BE2C (cell line): Measurements from ENCODE around the gene FAM47E.

ENCODE experiments used
- DNase-seq: peaks from one replicate; pipeline ENCODE4 v3.0.0-alpha.2; 2020
- H3K27me3 ChIP-seq: fragments of 250-450 bp; sonication (Bioruptor Pico); 2 replicates; pipeline ENCODE4 v1.5.1; 2020; ENCODE audit warnings: mild to moderate bottlenecking
- H3K36me3 ChIP-seq: fragments of 250-450 bp; sonication (Bioruptor Pico); 2 replicates; pipeline ENCODE4 v1.5.1; 2020; ENCODE audit warnings: mild to moderate bottlenecking
- H3K4me1 ChIP-seq: fragments of 250-450 bp; sonication (Bioruptor Pico); 2 replicates; pipeline ENCODE4 v1.5.1; 2020
- H3K4me3 ChIP-seq: 2 replicates; pipeline ENCODE4 v1.5.1; 2011; ENCODE audit warnings: low read depth, low read length
- H3K9me3 ChIP-seq: fragments of 250-450 bp; sonication (Bioruptor Pico); 2 replicates; pipeline ENCODE4 v1.5.1; 2020
- CTCF ChIP-seq: IDR thresholded peaks from 2 replicates; pipeline ENCODE4 v1.5.1; 2012; ENCODE audit warnings: mild to moderate bottlenecking, low read depth, low read length

FAM47E gene

GRCh38 chr4:76302826-76303438 is 51.4 kb downstream of the FAM47E start:
- TF ChIP-seq CTCF: no peak
- Histone ChIP-seq H3K9me3 (no peaks in the 10 kb centered on the region), H3K27me3 (no peaks in the 10 kb centered on the region; the same call in 1 of the 2 replicates), H3K4me3 (no peak overlapping the region), H3K4me1 (peaks cover 2% of the 10 kb centered on the region; the same call in 1 of the 2 replicates), H3K36me3 (no peaks in the 10 kb centered on the region)
- DNase-seq: no peak

- DNase-seq: no peak
- no peaks in the 10 kb centered on the region; the same call in 1 of the 2 replicates for H3K27me3 ChIP-seq
- H3K9me3 ChIP-seq: no peaks in the 10 kb centered on the region
- no peak for TF ChIP-seq CTCF
- peaks cover 12% of the 10 kb centered on the region for H3K4me1 ChIP-seq
- no peak overlapping the region; the same call in 1 of the 2 replicates for H3K4me3 ChIP-seq
- H3K36me3 ChIP-seq: no peaks in the 10 kb centered on the region
Measured at GRCh38 chr4:76305033-76305687, 53.6 kb downstream of the FAM47E start.

GRCh38 chr4:76305971-76306881 is 54.7 kb downstream of the FAM47E start, which contains the start of gene STBD1:
STBD1 (plus strand) TSS chr4:76306733; CDS start chr4:76306770, 37 bp downstream.
- peak; percentile 72 for DNase-seq
- H3K27me3 ChIP-seq: no peaks in the 10 kb centered on the region; the same call in 1 of the 2 replicates
- H3K9me3 ChIP-seq: no peaks in the 10 kb centered on the region
- H3K4me1 ChIP-seq: peaks cover 19% of the 10 kb centered on the region
- no peaks in the 10 kb centered on the region for H3K36me3 ChIP-seq
- TF ChIP-seq CTCF: no peak
- peak within 1 kb of the TSS; percentile 72 for H3K4me3 ChIP-seq

- Histone ChIP-seq H3K9me3 (no peaks in the 10 kb centered on the region), H3K27me3 (no peaks in the 10 kb centered on the region; the same call in 1 of the 2 replicates), H3K4me1 (peaks cover 19% of the 10 kb centered on the region), H3K36me3 (no peaks in the 10 kb centered on the region), H3K4me3 (peak overlapping the region; percentile 72)
- DNase-seq: peak; percentile 46
- TF ChIP-seq CTCF: 0 out of 2 replicates have a peak, but pooled peaks have one; percentile 24
Measured at GRCh38 chr4:76306882-76307659, 55.5 kb downstream of the FAM47E start.

GRCh38 chr4:76307660-76308014 is 56.1 kb downstream of the FAM47E start:
- no peak for TF ChIP-seq CTCF
- H3K36me3 ChIP-seq: no peaks in the 10 kb centered on the region
- no peaks in the 10 kb centered on the region for H3K9me3 ChIP-seq
- peak overlapping the region; percentile 72; the same call in 1 of the 2 replicates for H3K4me3 ChIP-seq
- no peaks in the 10 kb centered on the region; the same call in 1 of the 2 replicates for H3K27me3 ChIP-seq
- peaks cover 19% of the 10 kb centered on the region for H3K4me1 ChIP-seq
- peak; percentile 17 for DNase-seq
